Stimulated activated naive CD8-positive, alpha-beta T cell treated with anti-CD3 and anti-CD28 coated beads, Interleukin-15, amount 100 ng/mL, for 72 hours (primary cell): ENCODE measurements around the gene PPIL6.

Source experiments
- ATAC-seq: fragments of 150-1000 bp; cut with Tn5 transposase; 2 replicates; pipeline ENCODE4 v1.10.0; 2021; ENCODE audit warnings: mild to moderate bottlenecking, moderate library complexity
- DNase-seq, 2 donors: peaks; one replicate each; pipeline ENCODE4 v3.0.0; 2021 to 2022
- H3K27ac Mint-ChIP-seq, 2 donors: one replicate each; pipeline ENCODE4 v1.8.0; 2022; ENCODE audit warnings: mild to moderate bottlenecking in 2 of 2, mixed read lengths in 2 of 2, moderate library complexity in 2 of 2
- H3K27me3 Mint-ChIP-seq: one replicate; pipeline ENCODE4 v1.8.0; 2022; ENCODE audit warnings: mixed read lengths
- H3K4me1 Mint-ChIP-seq: one replicate; pipeline ENCODE4 v1.8.0; 2022; ENCODE audit warnings: mild to moderate bottlenecking, mixed read lengths
- H3K4me3 Mint-ChIP-seq, 2 donors: one replicate each; pipeline ENCODE4 v1.8.0; 2022; ENCODE audit warnings: mild to moderate bottlenecking in 2 of 2, mixed read lengths in 2 of 2, moderate library complexity in 1 of 2
- H3K9me3 Mint-ChIP-seq, 2 donors: one replicate each; pipeline ENCODE4 v1.8.0; 2022; ENCODE audit warnings: mixed read lengths in 2 of 2

The PPIL6 gene

GRCh38 chr6:109456111-109456583 lies 15.7 kb upstream of the PPIL6 start:
- H3K4me1 Mint-ChIP-seq: peaks cover 73% of the 10 kb centered on the region
- no peaks in the 10 kb centered on the region for H3K27me3 Mint-ChIP-seq
- no peak for DNase-seq
- ATAC-seq: no peak
- H3K9me3 Mint-ChIP-seq: no peaks in the 10 kb centered on the region
- H3K4me3 Mint-ChIP-seq: peak overlapping the region; percentile 14 to 64
- no peak overlapping the region for H3K27ac Mint-ChIP-seq

- H3K4me1 Mint-ChIP-seq: peaks cover 77% of the 10 kb centered on the region
- no peaks in the 10 kb centered on the region for H3K27me3 Mint-ChIP-seq
- H3K9me3 Mint-ChIP-seq: no peaks in the 10 kb centered on the region
- ATAC-seq (peak; percentile 66), DNase-seq (peak; percentile 73 to 82)
- peak within 1 kb of the TSS; percentile 94 to 95 for H3K4me3 Mint-ChIP-seq
- peak within 1 kb of the TSS; percentile 96 for H3K27ac Mint-ChIP-seq
Observed at GRCh38 chr6:109455437-109456110, 15.1 kb upstream of the PPIL6 start, which contains the start of gene MICAL1. MICAL1 (minus strand) TSS chr6:109455772; CDS start chr6:109454196, 1,576 bp downstream.

- peak overlapping the region; percentile 94 to 95 for H3K4me3 Mint-ChIP-seq
- no peaks in the 10 kb centered on the region for H3K9me3 Mint-ChIP-seq
- ATAC-seq: peak; percentile 72
- peaks cover 81% of the 10 kb centered on the region for H3K4me1 Mint-ChIP-seq
- H3K27ac Mint-ChIP-seq: peak overlapping the region; percentile 96
- H3K27me3 Mint-ChIP-seq: no peaks in the 10 kb centered on the region
- peak; percentile 72 to 84 for DNase-seq
Observed at GRCh38 chr6:109454496-109455436, 14.3 kb upstream of the PPIL6 start.

GRCh38 chr6:109453594-109454495 lies 13.4 kb upstream of the PPIL6 start:
- Mint-ChIP-seq H3K27me3 (no peaks in the 10 kb centered on the region), H3K4me1 (peaks cover 81% of the 10 kb centered on the region), H3K4me3 (peak overlapping the region; percentile 94 to 95), H3K9me3 (no peaks in the 10 kb centered on the region), H3K27ac (peak overlapping the region; percentile 96)
- ATAC-seq: no peak
- no peak for DNase-seq

- ATAC-seq: no peak
- DNase-seq: no peak
- Mint-ChIP-seq H3K27me3 (no peaks in the 10 kb centered on the region), H3K4me1 (peaks cover 82% of the 10 kb centered on the region), H3K9me3 (no peaks in the 10 kb centered on the region), H3K4me3 (no peak overlapping the region), H3K27ac (peak overlapping the region in 1 of 2 donors; percentile 54)
Observed at GRCh38 chr6:109453156-109453555, 12.7 kb upstream of the PPIL6 start.

- peaks cover 78% of the 10 kb centered on the region for H3K4me1 Mint-ChIP-seq
Observed at GRCh38 chr6:109452181-109452580, 11.8 kb upstream of the PPIL6 start.

GRCh38 chr6:109451376-109451775 lies 10.9 kb upstream of the PPIL6 start:
- H3K27ac Mint-ChIP-seq: no peak overlapping the region
- DNase-seq: no peak
- ATAC-seq: no peak

More at GRCh38 chr6:109452181-109452580, 11.8 kb upstream of the PPIL6 start:
- Mint-ChIP-seq H3K4me3 (no peak overlapping the region), H3K9me3 (no peaks in the 10 kb centered on the region), H3K27me3 (no peaks in the 10 kb centered on the region), H3K27ac (no peak overlapping the region)
- DNase-seq: no peak
- ATAC-seq: no peak

GRCh38 chr6:109450801-109451200 lies 10.4 kb upstream of the PPIL6 start:
- no peaks in the 10 kb centered on the region for H3K9me3 Mint-ChIP-seq
- no peaks in the 10 kb centered on the region for H3K27me3 Mint-ChIP-seq
- no peak overlapping the region for H3K27ac Mint-ChIP-seq
- H3K4me3 Mint-ChIP-seq: no peak overlapping the region
- no peak for DNase-seq
- no peak for ATAC-seq
- H3K4me1 Mint-ChIP-seq: peaks cover 66% of the 10 kb centered on the region

More at GRCh38 chr6:109451376-109451775, 10.9 kb upstream of the PPIL6 start:
- Mint-ChIP-seq H3K4me3 (no peak overlapping the region), H3K4me1 (peaks cover 70% of the 10 kb centered on the region), H3K27me3 (no peaks in the 10 kb centered on the region), H3K9me3 (no peaks in the 10 kb centered on the region)

GRCh38 chr6:109449795-109450673 lies 9.6 kb upstream of the PPIL6 start:
- H3K4me1 Mint-ChIP-seq: peaks cover 72% of the 10 kb centered on the region
- DNase-seq (peak in 1 of 2 donors; percentile 47), ATAC-seq (peak; percentile 70)
- peak overlapping the region; percentile 83 to 90 for H3K27ac Mint-ChIP-seq
- peak overlapping the region; percentile 21 to 76 for H3K4me3 Mint-ChIP-seq
- no peaks in the 10 kb centered on the region for H3K9me3 Mint-ChIP-seq
- no peaks in the 10 kb centered on the region for H3K27me3 Mint-ChIP-seq

- no peak for DNase-seq
- Mint-ChIP-seq H3K27me3 (no peaks in the 10 kb centered on the region), H3K4me1 (peaks cover 70% of the 10 kb centered on the region), H3K27ac (no peak overlapping the region), H3K9me3 (no peaks in the 10 kb centered on the region), H3K4me3 (no peak overlapping the region)
- peak; percentile 27 for ATAC-seq
Observed at GRCh38 chr6:109449064-109449794, 8.8 kb upstream of the PPIL6 start.

- no peaks in the 10 kb centered on the region for H3K27me3 Mint-ChIP-seq
- H3K4me1 Mint-ChIP-seq: peaks cover 69% of the 10 kb centered on the region
Observed at GRCh38 chr6:109448615-109449014, 8.2 kb upstream of the PPIL6 start.

GRCh38 chr6:109447878-109448555 lies 7.6 kb upstream of the PPIL6 start:
- no peaks in the 10 kb centered on the region for H3K27me3 Mint-ChIP-seq
- H3K27ac Mint-ChIP-seq: no peak overlapping the region
- ATAC-seq (no peak), DNase-seq (no peak)
- peaks cover 69% of the 10 kb centered on the region for H3K4me1 Mint-ChIP-seq
- no peaks in the 10 kb centered on the region for H3K9me3 Mint-ChIP-seq
- H3K4me3 Mint-ChIP-seq: no peak overlapping the region

More at GRCh38 chr6:109448615-109449014, 8.2 kb upstream of the PPIL6 start:
- Mint-ChIP-seq H3K9me3 (no peaks in the 10 kb centered on the region), H3K27ac (no peak overlapping the region), H3K4me3 (no peak overlapping the region)
- DNase-seq (no peak), ATAC-seq (no peak)

GRCh38 chr6:109447087-109447486 lies 6.7 kb upstream of the PPIL6 start:
- no peak overlapping the region for H3K4me3 Mint-ChIP-seq
- H3K27ac Mint-ChIP-seq: no peak overlapping the region
- H3K4me1 Mint-ChIP-seq: peaks cover 69% of the 10 kb centered on the region
- no peaks in the 10 kb centered on the region for H3K27me3 Mint-ChIP-seq
- ATAC-seq (no peak), DNase-seq (no peak)
- no peaks in the 10 kb centered on the region for H3K9me3 Mint-ChIP-seq
